HG02884 (cell line): ENCODE data around the gene TMA7B.
A peak's percentile ranks its signal among the peaks of the same experiment; 100 is the strongest.
"Not testable (repeated sequence)": the region's sequence is repeated elsewhere in the genome, so short reads cannot be mapped to it uniquely, and the experiment has no call there.

Experiments
- ATAC-seq: cut with Tn5 transposase; IDR thresholded peaks from one replicate; pipeline ENCODE4 v1.9.1; 2021; ENCODE audit warnings: mild to moderate bottlenecking, moderate library complexity; ENCODE audit not compliant: unreplicated experiment

TMA7B gene

DNA sequence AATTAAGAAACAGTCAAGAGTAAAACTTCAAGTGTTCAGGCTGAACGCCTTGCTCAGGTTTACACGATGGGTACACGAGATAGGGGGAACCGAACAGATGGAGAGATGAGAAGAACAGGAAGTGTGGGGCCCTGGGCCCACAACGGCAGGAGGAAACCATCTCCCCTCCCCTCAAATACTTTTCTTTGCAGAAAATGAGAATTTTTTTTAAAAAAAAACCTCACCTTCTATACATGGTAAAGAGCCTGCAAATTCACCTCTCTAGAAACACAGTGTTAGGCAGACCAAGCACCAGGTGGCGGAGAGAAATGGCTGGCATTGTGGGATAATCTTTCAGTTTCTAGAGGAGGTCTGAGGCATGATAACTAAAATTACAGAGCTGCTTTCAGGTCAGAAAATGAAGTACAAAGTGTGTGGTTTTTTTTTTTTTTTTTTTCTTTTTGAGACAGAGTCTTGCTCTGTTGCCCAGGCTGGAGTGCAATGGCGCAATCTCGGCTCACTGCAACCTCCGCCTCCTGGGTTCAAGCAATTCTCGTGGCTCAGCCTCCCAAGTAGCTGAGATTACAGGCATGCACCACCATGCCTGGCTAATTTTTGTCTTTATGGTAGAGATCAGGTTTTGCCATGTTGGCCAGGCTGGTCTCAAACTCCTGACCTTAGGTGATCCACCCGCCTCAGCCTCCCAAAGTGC is 8.4 kb upstream of the TMA7B start:
- ATAC-seq = not testable (repeated sequence)

DNA sequence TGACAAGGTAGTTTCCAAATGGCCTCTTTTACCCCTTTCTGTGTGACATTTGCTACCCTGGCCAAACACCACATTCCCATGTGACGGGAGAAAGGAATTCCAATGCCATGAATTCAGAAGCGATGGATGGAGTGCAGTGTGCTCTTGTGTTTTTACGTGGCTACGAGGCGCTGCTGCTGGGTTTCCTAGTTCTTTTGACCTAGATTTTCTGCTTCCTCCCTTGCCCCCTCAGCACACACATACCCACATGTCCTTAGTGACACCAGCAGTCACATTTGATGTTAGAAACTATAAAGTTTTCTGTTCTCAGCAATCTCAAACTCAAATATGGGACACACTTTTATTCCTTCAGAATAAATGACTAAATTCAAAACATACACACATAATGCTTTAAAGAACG is 7.8 kb upstream of the TMA7B start:
- no peak for ATAC-seq

GRCh38 chr22:39953101-39953500 is 7.1 kb upstream of the TMA7B start:
- no peak for ATAC-seq

- ATAC-seq = no peak
Measured at GRCh38 chr22:39954584-39955055, 5.6 kb upstream of the TMA7B start.

DNA sequence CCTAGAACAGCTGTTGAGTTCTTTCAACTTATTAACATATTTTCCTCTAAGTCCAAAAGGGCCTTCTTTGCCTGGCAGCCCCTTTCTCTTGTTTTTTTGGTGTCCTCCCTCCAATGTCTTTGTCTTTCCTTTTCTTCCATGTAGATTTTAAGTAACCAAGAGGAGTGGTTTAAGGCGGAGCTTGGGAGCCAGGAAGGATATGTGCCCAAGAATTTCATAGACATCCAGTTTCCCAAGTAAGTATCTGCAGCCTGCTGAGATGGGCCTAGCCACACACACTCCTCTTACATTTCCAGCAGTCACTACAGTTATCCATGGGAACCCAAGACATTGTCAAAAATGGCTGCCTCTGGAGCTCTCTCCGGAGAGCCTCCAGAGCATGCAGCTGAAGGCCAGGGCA is 4.5 kb upstream of the TMA7B start:
- ATAC-seq = no peak

DNA sequence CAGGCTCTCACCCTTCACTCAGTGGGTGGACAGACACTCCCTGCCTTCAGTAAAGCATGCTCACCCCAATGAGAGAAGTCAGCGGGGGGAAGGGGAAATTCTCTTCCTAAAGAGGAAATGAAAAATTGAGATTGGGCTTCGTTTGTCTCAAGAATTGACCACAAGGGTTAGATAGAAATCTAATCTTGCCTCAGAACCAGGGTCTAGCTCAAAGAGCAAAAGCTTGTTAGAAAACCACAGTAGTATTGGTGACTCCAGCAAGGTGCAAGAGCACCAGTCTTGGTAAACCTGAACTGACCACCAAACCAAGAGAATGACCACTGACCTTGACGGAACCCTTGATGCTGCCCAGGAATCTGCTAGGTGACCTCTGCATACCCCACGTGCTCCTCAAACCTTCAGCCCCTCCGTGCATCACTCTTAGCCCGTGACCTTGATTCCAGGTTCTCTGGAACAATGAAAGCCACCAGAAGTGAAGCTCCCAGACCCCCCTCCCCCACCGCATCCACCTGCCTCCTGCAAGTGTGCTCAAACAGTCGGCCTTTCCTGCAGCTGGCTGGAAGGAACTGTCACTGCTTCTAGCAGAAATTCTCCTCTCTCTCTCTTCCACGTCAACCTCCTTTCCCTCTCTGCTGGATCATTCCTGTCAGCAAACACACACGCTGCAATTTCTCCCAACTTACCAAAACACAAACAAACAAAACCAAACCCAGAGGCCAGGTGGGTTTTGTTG is 3.1 kb upstream of the TMA7B start:
- no peak for ATAC-seq

DNA sequence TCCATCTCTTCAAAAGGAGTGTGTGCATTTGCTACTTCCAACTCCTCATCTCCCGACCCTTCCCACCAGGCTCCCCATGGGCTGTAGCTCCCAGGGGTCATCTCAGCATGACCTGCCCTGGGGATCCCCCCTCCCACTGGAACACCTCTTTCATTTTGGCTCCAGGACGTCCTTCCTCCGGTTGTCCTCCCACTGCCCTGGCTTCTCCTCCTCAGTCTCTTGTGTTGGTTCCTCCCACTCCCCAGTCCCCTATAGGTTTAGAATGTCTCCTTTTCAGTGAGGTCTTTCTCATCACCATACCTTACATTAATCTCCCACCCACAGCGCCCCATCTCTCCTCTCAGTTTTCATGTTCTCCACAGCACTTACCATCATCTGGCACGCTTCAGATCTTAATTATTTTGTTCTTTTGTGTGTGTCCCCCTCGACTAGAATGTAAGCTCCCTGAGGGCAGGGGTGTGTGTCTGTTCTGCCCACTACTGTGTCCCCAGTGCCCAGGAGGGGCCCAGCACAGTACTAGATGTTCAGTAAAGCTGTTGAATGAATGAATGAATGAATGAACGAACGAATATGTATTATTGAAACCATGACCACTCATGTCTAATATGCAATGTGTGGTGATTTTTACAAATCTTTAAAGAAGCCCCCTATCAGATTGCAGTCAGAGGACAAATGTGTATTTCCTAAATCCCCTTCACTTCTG is 2.0 kb upstream of the TMA7B start:
- ATAC-seq = no peak

DNA sequence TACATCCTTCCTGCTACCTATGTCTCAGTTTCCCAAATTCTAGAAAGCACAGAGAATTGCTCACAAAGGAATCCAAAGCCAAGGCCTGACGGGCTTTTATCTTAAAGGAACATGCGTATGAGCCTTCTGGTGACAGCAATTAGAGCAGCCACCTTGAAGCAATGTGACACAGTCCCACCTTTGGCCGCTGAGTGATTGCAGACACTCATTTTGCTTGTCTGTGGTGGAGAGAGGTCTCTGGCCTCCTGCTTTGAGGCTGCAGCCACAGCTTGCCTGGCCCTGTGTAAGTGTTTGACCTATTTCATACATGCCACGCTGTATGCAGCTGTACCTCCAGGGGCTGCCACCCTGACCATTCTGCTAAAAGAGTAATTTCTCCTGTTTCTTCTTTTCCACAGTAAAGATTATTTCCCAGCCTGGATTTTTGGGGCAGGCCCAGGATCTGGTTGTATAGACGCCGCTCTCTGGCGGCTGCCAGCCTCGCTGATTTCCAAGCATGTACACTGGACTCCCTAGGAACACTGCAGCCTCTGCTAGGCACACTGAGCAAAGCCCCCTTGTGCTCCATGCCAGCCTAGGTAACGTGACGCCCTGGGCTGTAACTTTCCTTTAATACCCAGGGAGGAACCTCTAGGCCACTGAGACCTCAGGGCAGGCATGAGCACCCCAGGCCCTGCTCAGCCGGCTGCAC is 1.1 kb upstream of the TMA7B start:
- no peak for ATAC-seq

DNA sequence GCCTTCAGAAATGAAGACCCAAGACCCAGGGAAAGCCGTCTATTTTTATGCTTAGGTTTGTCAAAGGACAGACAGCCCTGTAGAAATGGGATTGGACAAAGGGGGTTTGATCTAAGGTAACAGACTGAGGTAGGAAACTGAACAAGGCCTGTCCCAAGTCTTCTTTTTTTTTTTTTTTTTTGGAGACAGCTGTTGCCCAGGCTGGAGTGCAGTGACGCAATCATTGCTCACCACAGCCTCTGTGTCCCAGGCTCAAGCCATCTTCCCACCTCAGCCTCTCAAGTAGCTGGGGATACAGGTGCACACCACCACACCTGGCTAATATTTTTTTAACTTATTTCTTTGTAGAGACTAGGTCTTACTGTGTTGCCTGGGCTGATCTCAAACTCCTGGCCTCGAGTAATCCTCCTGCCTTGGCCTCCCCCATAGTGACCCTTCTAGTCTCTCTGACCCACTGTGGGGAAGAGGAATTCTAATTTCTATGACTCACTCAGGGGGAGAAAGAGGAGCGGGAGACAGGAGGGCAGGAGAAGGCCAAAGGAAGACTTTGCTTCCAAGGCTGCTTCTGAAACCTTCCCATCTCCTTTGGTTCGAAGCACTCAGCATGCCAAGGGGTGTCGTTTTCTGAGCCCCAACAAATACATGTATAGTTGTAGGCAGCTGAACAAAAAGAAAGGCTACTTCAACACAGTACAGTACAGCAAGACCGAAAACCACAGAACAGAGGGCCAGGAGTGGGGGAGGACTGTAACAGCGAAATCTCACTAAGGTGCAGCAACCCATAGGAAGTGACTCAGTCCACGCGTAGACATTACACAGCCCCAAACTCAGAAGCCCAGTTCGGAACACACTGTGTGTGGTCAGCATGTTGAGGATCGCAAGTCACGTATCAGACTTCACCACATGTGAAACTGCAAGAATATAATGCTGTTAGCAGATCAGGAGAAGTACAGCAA is 872 bp downstream of the TMA7B start:
- ATAC-seq = peak; percentile 92

GRCh38 chr22:39962071-39962470 is 1.9 kb downstream of the TMA7B start:
- no peak for ATAC-seq

DNA sequence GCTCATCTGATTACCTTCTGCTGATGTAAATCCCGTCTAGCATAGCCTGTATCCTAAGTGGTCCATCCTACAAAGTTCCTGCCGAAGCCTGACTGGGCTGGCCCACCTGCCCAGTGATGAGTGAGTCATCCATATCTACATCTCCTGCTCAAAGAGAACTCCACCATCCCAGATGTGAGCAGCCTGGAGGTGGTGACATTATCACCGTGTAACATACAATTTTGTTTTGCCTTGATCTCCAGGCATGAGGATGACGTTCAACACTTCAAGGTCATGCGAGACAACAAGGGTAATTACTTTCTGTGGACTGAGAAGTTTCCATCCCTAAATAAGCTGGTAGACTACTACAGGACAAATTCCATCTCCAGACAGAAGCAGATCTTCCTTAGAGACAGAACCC is 5.6 kb downstream of the TMA7B start:
- ATAC-seq = no peak

DNA sequence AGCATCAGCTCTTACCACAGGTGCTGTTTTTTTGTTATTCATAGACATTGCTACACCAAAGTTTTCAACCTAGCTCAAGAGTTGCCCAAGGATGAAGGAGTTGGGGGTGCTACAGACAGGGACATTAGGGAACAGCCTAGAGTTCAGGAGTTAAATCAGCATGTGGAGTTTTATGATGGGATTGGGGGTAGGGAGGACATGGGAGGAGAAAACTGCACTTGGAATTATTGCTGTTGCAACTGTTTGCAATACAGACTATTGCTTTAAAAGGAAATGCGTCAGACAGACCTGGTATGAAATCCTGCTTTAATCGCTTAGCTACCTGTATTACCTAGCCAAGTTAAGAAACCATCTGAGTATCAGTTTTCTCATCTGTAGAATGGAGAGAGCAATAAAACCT is 6.3 kb downstream of the TMA7B start:
- no peak for ATAC-seq

DNA sequence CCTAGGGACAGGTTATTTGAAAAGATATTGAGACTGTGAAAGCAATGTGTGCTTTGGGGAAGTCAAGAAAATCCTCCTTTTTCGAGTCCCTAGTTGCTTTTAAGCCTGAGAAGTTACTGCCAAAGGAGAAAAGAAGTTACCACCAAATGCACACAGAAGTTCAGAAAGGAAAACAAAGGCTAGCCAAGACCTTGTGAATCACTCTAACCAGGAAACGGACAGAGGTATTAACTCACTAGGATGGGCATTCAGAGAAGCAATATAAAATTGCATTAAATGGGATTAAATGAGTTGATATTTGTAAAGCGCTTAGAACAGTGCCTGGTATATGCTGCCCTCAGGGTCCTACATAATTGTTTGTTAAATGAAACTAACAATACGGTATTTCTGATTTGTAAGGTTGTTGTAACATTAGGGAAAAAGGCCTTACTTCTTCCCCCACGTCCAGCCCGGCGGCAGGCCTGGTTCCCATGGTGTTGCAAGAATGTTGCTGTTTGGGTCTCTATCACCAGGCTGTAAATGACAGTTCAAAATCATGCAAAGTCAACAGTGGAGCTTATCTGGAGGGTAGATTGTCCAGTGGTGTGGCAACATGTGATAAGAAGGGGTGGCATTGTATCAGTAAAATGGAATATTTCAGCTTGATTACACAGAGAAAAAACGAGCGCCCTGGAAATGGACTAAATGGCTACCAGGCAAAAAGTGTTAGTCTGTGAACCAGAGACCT is 7.1 kb downstream of the TMA7B start:
- no peak for ATAC-seq

DNA sequence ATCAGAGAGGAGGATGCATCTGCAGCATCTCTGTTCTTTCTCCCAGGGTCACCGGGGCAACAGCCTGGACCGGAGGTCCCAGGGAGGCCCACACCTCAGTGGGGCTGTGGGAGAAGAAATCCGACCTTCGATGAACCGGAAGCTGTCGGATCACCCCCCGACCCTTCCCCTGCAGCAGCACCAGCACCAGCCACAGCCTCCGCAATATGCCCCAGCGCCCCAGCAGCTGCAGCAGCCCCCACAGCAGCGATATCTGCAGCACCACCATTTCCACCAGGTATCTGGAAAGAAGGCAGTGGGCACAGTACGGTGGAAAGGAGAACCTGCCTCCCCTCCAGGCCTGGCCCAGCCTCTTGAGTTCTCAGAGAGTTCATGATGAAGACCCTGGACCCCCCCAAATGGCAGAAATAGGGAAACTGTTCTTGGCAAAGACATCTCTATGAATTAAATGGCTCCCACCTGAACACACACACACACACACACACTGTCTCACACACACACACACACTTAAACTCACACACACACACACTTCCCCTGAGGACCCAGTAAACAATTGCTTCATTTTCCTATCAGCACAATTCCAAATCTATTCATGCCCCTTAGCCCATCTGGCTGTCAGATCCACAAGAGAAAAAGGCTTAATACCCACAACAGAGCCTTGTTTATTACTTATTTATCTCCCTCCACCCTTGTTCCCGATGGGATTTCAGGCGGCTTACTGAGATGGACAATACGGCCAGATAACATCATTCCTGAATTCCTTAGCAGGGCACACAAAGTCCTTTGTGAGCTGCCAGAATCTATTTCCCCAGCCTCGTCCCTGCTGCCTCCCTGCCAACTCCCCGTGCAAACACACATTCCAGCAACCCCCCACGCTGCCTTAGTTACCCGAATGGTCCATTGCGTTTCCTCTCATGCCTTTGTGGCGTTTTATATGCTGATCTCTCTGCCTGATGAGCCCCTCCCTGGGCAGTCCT is 8.1 kb downstream of the TMA7B start:
- ATAC-seq = no peak

GRCh38 chr22:39970742-39971141 is 10.5 kb downstream of the TMA7B start:
- ATAC-seq = no peak

DNA sequence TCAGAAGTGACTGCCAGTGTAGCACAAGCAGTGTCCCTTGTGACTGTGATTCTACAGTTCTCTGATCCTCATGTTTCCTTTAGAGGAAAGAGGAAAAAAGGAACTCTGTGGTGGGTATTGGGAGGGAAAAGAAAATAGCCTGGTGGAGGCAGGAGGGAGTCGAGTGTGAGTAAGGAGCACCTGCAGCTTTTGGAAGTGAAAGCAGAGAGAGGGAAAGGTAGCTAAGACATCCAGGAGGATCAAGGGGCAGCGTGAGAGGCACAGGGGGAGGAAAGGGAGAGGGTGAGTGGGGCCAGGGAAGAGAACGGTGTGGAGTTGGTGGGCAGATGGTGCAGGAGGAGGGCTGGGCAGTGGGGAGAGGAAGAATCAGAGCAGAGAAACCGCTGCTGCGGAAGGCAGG is 12.4 kb downstream of the TMA7B start:
- no peak for ATAC-seq

GRCh38 chr22:39973656-39974055 is 13.5 kb downstream of the TMA7B start:
- ATAC-seq = no peak

DNA sequence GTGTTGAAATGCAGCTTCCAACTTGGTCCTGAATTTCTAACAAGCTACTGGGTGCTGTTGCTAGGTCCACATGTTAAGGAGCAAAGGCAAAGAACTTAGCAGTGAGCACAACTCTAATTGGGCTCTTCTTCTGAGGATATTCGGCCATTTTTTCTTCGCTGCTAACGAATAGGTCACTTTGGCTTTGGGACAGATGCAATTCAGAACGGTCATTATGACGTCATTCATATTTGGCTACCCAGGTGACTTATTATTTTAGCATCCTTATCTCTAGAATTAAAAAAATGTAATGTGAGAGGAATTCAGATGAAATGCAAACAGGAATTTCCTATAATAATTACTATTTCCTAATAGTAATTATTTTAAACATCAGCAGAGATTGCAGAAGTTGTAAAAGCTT is 13.9 kb downstream of the TMA7B start:
- no peak for ATAC-seq
